C4-2B (cell line): ENCODE measurements around the gene RNU6-9.

Experiments
- CTCF ChIP-seq: fragments of 450-650 bp; conservative IDR thresholded peaks from 2 replicates; pipeline ENCODE4 v1.5.1; 2017; ENCODE audit warnings: mild to moderate bottlenecking
- ZFX ChIP-seq: fragments of 450-650 bp; IDR thresholded peaks from 2 replicates; pipeline ENCODE4 v1.6.1; 2017

- TF ChIP-seq CTCF, result no peak
- TF ChIP-seq ZFX, result no peak
Observed at GRCh38 chr19:926323-926588, 33.0 kb downstream of the RNU6-9 start.
